ENCODE data around the gene MYLK4. TPM values are rescaled to one million over a fixed set of nuclear protein-coding genes. Genes with fewer than 3 reads are reported as not detected.
A peak's percentile ranks its signal among the peaks of the same experiment; 100 is the strongest.

MYLK4 gene
- total and polyA plus RNA-seq, 2 of the 13 experiments (the other 11 are each of a cell fraction or from before 2014, with no cell fraction given) = 0.26 to 0.29 TPM

DNA sequence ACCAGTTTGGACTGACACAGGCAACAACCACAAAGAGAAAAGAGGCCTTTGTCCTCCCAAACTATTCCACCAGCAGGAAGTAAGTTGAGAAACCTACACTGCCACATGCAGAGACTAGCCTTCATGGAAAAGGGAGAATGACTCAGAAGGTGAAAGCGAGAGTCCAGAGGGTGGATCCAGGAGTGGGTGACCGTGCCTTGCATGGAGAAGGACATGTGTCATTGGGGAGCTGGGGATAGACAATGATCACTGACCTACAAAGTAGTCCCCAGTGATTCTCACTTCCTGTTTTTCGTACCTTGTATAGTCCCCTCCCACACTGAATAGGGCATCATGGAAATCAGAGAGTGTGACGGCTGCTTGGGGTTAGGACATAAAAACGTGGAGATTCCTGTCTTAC lies 91.9 kb downstream of the MYLK4 start (continued):
- TF ChIP-seq, protein P1, sequence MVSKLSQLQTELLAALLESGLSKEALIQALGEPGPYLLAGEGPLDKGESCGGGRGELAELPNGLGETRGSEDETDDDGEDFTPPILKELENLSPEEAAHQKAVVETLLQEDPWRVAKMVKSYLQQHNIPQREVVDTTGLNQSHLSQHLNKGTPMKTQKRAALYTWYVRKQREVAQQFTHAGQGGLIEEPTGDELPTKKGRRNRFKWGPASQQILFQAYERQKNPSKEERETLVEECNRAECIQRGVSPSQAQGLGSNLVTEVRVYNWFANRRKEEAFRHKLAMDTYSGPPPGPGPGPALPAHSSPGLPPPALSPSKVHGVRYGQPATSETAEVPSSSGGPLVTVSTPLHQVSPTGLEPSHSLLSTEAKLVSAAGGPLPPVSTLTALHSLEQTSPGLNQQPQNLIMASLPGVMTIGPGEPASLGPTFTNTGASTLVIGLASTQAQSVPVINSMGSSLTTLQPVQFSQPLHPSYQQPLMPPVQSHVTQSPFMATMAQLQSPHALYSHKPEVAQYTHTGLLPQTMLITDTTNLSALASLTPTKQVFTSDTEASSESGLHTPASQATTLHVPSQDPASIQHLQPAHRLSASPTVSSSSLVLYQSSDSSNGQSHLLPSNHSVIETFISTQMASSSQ (IDR thresholded peaks at IDR 0.05; ENCODE audit: low read depth) = no peak
- TF ChIP-seq, protein P1 (CRISPR knock-in tag; IDR thresholded peaks at IDR 0.05; ENCODE audit: borderline replicate concordance) = no peak
- TF ChIP-seq, protein P2, sequence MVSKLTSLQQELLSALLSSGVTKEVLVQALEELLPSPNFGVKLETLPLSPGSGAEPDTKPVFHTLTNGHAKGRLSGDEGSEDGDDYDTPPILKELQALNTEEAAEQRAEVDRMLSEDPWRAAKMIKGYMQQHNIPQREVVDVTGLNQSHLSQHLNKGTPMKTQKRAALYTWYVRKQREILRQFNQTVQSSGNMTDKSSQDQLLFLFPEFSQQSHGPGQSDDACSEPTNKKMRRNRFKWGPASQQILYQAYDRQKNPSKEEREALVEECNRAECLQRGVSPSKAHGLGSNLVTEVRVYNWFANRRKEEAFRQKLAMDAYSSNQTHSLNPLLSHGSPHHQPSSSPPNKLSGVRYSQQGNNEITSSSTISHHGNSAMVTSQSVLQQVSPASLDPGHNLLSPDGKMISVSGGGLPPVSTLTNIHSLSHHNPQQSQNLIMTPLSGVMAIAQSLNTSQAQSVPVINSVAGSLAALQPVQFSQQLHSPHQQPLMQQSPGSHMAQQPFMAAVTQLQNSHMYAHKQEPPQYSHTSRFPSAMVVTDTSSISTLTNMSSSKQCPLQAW (CRISPR knock-in tag; IDR thresholded peaks at IDR 0.05) = peak; percentile 33; the same call in 1 of the 2 replicates
- TF ChIP-seq, protein P3, sequence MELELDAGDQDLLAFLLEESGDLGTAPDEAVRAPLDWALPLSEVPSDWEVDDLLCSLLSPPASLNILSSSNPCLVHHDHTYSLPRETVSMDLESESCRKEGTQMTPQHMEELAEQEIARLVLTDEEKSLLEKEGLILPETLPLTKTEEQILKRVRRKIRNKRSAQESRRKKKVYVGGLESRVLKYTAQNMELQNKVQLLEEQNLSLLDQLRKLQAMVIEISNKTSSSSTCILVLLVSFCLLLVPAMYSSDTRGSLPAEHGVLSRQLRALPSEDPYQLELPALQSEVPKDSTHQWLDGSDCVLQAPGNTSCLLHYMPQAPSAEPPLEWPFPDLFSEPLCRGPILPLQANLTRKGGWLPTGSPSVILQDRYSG (CRISPR knock-in tag; IDR thresholded peaks at IDR 0.05) = no peak
- TF ChIP-seq IRF2 (CRISPR knock-in tag; IDR thresholded peaks at IDR 0.05) (peak; percentile 37; the same call in 1 of the 2 replicates), TEAD3 (CRISPR knock-in tag; optimal IDR thresholded peaks at IDR 0.05; ENCODE audit: borderline replicate concordance) (peak; percentile 30), WIZ (CRISPR knock-in tag; IDR thresholded peaks at IDR 0.05) (no peak), JUNB (CRISPR knock-in tag; IDR thresholded peaks at IDR 0.05; ENCODE audit: borderline replicate concordance) (no peak), ZNF747 (CRISPR knock-in tag; IDR thresholded peaks at IDR 0.05; ENCODE audit: borderline replicate concordance) (no peak), ETV5 (CRISPR knock-in tag; IDR thresholded peaks at IDR 0.05; ENCODE audit: borderline replicate concordance) (peak; percentile 78; the same call in 1 of the 2 replicates), CBX5 (CRISPR knock-in tag; IDR thresholded peaks at IDR 0.05; ENCODE audit: borderline replicate concordance) (no peak), NFE2L2 (IDR thresholded peaks at IDR 0.05; ENCODE audit: low read length) (no peak), ZNF629 (CRISPR knock-in tag; conservative IDR thresholded peaks at IDR 0.05) (no peak), RNF2 (conservative IDR thresholded peaks at IDR 0.05; ENCODE audit: low read depth) (0 out of 2 replicates have a peak, but pooled peaks have one; percentile 54), NR2F1 (CRISPR knock-in tag; IDR thresholded peaks at IDR 0.05) (no peak)
- TF ChIP-seq, protein P4, sequence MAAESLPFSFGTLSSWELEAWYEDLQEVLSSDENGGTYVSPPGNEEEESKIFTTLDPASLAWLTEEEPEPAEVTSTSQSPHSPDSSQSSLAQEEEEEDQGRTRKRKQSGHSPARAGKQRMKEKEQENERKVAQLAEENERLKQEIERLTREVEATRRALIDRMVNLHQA (CRISPR knock-in tag; IDR thresholded peaks at IDR 0.05) = no peak
- TF ChIP-seq, protein P5, sequence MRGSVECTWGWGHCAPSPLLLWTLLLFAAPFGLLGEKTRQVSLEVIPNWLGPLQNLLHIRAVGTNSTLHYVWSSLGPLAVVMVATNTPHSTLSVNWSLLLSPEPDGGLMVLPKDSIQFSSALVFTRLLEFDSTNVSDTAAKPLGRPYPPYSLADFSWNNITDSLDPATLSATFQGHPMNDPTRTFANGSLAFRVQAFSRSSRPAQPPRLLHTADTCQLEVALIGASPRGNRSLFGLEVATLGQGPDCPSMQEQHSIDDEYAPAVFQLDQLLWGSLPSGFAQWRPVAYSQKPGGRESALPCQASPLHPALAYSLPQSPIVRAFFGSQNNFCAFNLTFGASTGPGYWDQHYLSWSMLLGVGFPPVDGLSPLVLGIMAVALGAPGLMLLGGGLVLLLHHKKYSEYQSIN (CRISPR knock-in tag; IDR thresholded peaks at IDR 0.05; ENCODE audit: borderline replicate concordance) = no peak
- TF ChIP-seq, protein P6, sequence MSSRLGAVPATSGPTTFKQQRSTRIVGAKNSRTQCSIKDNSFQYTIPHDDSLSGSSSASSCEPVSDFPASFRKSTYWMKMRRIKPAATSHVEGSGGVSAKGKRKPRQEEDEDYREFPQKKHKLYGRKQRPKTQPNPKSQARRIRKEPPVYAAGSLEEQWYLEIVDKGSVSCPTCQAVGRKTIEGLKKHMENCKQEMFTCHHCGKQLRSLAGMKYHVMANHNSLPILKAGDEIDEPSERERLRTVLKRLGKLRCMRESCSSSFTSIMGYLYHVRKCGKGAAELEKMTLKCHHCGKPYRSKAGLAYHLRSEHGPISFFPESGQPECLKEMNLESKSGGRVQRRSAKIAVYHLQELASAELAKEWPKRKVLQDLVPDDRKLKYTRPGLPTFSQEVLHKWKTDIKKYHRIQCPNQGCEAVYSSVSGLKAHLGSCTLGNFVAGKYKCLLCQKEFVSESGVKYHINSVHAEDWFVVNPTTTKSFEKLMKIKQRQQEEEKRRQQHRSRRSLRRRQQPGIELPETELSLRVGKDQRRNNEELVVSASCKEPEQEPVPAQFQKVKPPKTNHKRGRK (CRISPR knock-in tag; IDR thresholded peaks at IDR 0.05) = no peak
- TF ChIP-seq, protein P7, sequence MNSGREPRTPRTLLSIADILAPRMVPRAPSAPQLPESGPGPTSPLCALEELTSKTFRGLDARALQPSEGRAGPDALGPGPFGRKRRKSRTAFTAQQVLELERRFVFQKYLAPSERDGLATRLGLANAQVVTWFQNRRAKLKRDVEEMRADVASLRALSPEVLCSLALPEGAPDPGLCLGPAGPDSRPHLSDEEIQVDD (CRISPR knock-in tag; IDR thresholded peaks at IDR 0.05; ENCODE audit: borderline replicate concordance) = no peak

Data from HepG2 (cell line).